SK-N-SH treated with all-trans-retinoic acid at 6 μM for 48 hours (cell line): ENCODE results near the gene TTR.

ENCODE experiments used
- ATAC-seq: fragments of 200-7000 bp; cut with Tn5 transposase; 3 replicates; pipeline ENCODE4 v1.9.1; 2020; ENCODE audit warnings: mild to moderate bottlenecking, moderate library complexity
- CSDC2 ChIP-seq: fragments of 250-450 bp; sonication (Bioruptor Pico); IDR thresholded peaks from 2 replicates; pipeline ENCODE4 v1.5.0; 2020; ENCODE audit warnings: mild to moderate bottlenecking, moderate library complexity
- CSRNP3 ChIP-seq: fragments of 250-450 bp; sonication (Bioruptor Pico); IDR thresholded peaks from 2 replicates; pipeline ENCODE4 v1.5.1; 2021; ENCODE audit warnings: mild to moderate bottlenecking, moderate library complexity
- ESRRG ChIP-seq: fragments of 250-450 bp; sonication (Bioruptor Pico); IDR thresholded peaks from 2 replicates; pipeline ENCODE4 v1.6.1; 2021; ENCODE audit warnings: mild to moderate bottlenecking
- GLIS3 ChIP-seq: fragments of 250-450 bp; sonication (Bioruptor Pico); IDR thresholded peaks from 2 replicates; pipeline ENCODE4 v1.5.0; 2020; ENCODE audit warnings: mild to moderate bottlenecking, moderate library complexity
- ISL1 ChIP-seq: fragments of 250-450 bp; sonication (Bioruptor Pico); IDR thresholded peaks from 2 replicates; pipeline ENCODE4 v2.1.2; 2022; ENCODE audit warnings: mild to moderate bottlenecking, moderate library complexity
- OSR1 ChIP-seq: fragments of 250-450 bp; sonication (Bioruptor Pico); IDR thresholded peaks from 2 replicates; pipeline ENCODE4 v1.8.0; 2022; ENCODE audit warnings: moderate library complexity, mild to moderate bottlenecking, inconsistent platforms
- POU6F1 ChIP-seq: fragments of 250-450 bp; sonication (Bioruptor Pico); IDR thresholded peaks from 2 replicates; pipeline ENCODE4 v1.8.0; 2021; ENCODE audit warnings: low read depth, mild to moderate bottlenecking, moderate library complexity, borderline replicate concordance
- PPARA ChIP-seq: fragments of 250-450 bp; sonication (Bioruptor Pico); IDR thresholded peaks from 2 replicates; pipeline ENCODE4 v1.5.0; 2020; ENCODE audit warnings: mild to moderate bottlenecking, borderline replicate concordance
- RARB ChIP-seq: fragments of 250-450 bp; sonication (Bioruptor Pico); IDR thresholded peaks from 2 replicates; pipeline ENCODE4 v1.8.0; 2021; ENCODE audit warnings: mild to moderate bottlenecking, moderate library complexity
- TCF4 ChIP-seq: fragments of 250-450 bp; sonication (Bioruptor Pico); IDR thresholded peaks from 2 replicates; pipeline ENCODE4 v1.8.0; 2021; ENCODE audit warnings: mild to moderate bottlenecking, moderate library complexity, borderline replicate concordance
- TOX ChIP-seq: fragments of 250-450 bp; sonication (Bioruptor Pico); IDR thresholded peaks from 2 replicates; pipeline ENCODE4 v1.8.0; 2021; ENCODE audit warnings: mild to moderate bottlenecking, moderate library complexity, borderline replicate concordance
- TSHZ2 ChIP-seq: fragments of 250-450 bp; sonication (Bioruptor Pico); IDR thresholded peaks from 2 replicates; pipeline ENCODE4 v1.5.0; 2020; ENCODE audit warnings: mild to moderate bottlenecking, moderate library complexity
- ZC3H10 ChIP-seq: fragments of 250-450 bp; sonication (Bioruptor Pico); IDR thresholded peaks from 2 replicates; pipeline ENCODE4 v1.5.1; 2021; ENCODE audit warnings: mild to moderate bottlenecking, moderate library complexity
- ZFP3 ChIP-seq: fragments of 250-450 bp; sonication (Bioruptor Pico); IDR thresholded peaks from 2 replicates; pipeline ENCODE4 v1.5.0; 2020; ENCODE audit warnings: mild to moderate bottlenecking, moderate library complexity
- ZFP30 ChIP-seq: fragments of 450-650 bp; formaldehyde crosslinking; IDR thresholded peaks from 2 replicates; pipeline ENCODE4 v1.5.0; 2022; ENCODE audit warnings: mild to moderate bottlenecking, moderate library complexity
- ZNF565 ChIP-seq: fragments of 450-650 bp; formaldehyde crosslinking; conservative IDR thresholded peaks from 2 replicates; pipeline ENCODE4 v1.5.0; 2020; ENCODE audit warnings: low read depth, mild to moderate bottlenecking, moderate library complexity
- ZNF70 ChIP-seq: fragments of 450-650 bp; formaldehyde crosslinking; IDR thresholded peaks from 2 replicates; pipeline ENCODE4 v1.5.0; 2020; ENCODE audit warnings: mild to moderate bottlenecking, moderate library complexity
- TF ChIP-seq, protein P1 (sequence below): fragments of 250-450 bp; sonication (Bioruptor Pico); IDR thresholded peaks from 2 replicates; pipeline ENCODE4 v1.5.1; 2020; ENCODE audit warnings: low read depth, mild to moderate bottlenecking, moderate library complexity
- TF ChIP-seq, protein P2 (sequence below): fragments of 250-450 bp; sonication (Bioruptor Pico); IDR thresholded peaks from 2 replicates; pipeline ENCODE4 v1.8.0; 2020; ENCODE audit warnings: mild to moderate bottlenecking, moderate library complexity, borderline replicate concordance

Gene TTR

GRCh38 chr18:31634331-31634713 lies 42.6 kb downstream of the TTR start:
- ATAC-seq, result no peak

DNA sequence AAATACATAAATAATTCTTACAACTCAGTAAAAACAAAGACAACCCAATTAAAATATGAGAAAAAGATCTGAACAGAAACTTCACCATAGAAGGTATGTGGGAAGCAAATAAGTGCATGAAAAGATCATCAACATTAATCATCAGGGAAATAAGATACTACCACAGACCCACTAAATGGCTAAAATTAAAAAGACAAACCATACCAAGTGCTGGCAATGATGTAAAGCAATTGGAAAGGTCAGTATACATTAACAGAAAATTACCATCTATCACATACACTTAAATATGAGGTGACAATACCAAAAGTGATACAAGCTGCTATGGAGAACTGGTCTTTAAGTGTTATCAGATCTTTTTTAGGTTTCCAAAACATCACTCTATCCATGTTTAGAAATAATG lies 44.7 kb downstream of the TTR start:
- TF ChIP-seq POU6F1 (CRISPR knock-in tag), result no peak
- no peak for TF ChIP-seq OSR1 (CRISPR knock-in tag)
- no peak for TF ChIP-seq ZFP3
- TF ChIP-seq, protein P1, sequence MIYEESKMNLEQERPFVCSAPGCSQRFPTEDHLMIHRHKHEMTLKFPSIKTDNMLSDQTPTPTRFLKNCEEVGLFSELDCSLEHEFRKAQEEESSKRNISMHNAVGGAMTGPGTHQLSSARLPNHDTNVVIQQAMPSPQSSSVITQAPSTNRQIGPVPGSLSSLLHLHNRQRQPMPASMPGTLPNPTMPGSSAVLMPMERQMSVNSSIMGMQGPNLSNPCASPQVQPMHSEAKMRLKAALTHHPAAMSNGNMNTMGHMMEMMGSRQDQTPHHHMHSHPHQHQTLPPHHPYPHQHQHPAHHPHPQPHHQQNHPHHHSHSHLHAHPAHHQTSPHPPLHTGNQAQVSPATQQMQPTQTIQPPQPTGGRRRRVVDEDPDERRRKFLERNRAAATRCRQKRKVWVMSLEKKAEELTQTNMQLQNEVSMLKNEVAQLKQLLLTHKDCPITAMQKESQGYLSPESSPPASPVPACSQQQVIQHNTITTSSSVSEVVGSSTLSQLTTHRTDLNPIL, result no peak
- TF ChIP-seq ZNF565, result no peak
- no peak for TF ChIP-seq CSDC2 (CRISPR knock-in tag)
- no peak for TF ChIP-seq ISL1
- TF ChIP-seq ZC3H10 (CRISPR knock-in tag), result no peak
- TF ChIP-seq, protein P2, sequence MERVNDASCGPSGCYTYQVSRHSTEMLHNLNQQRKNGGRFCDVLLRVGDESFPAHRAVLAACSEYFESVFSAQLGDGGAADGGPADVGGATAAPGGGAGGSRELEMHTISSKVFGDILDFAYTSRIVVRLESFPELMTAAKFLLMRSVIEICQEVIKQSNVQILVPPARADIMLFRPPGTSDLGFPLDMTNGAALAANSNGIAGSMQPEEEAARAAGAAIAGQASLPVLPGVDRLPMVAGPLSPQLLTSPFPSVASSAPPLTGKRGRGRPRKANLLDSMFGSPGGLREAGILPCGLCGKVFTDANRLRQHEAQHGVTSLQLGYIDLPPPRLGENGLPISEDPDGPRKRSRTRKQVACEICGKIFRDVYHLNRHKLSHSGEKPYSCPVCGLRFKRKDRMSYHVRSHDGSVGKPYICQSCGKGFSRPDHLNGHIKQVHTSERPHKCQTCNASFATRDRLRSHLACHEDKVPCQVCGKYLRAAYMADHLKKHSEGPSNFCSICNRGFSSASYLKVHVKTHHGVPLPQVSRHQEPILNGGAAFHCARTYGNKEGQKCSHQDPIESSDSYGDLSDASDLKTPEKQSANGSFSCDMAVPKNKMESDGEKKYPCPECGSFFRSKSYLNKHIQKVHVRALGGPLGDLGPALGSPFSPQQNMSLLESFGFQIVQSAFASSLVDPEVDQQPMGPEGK (CRISPR knock-in tag), result no peak
- TF ChIP-seq TCF4, result no peak
- TF ChIP-seq CSRNP3 (CRISPR knock-in tag), result no peak
- TF ChIP-seq TSHZ2 (CRISPR knock-in tag), result no peak
- no peak for TF ChIP-seq RARB (CRISPR knock-in tag)
- no peak for TF ChIP-seq ZFP30 (CRISPR knock-in tag)
- no peak for TF ChIP-seq GLIS3 (CRISPR knock-in tag)
- TF ChIP-seq TOX (CRISPR knock-in tag), result no peak
- TF ChIP-seq ESRRG (CRISPR knock-in tag), result no peak
- no peak for ATAC-seq

More at GRCh38 chr18:31634331-31634713, 42.6 kb downstream of the TTR start:
- TF ChIP-seq ZNF70 (CRISPR knock-in tag), result no peak
- no peak for TF ChIP-seq TOX (CRISPR knock-in tag)
- no peak for TF ChIP-seq CSRNP3 (CRISPR knock-in tag)
- no peak for TF ChIP-seq ISL1
- TF ChIP-seq ZFP3, result no peak
- no peak for TF ChIP-seq PPARA (CRISPR knock-in tag)
- no peak for TF ChIP-seq ZC3H10 (CRISPR knock-in tag)
- TF ChIP-seq TSHZ2 (CRISPR knock-in tag), result no peak
